ENCODE measurements around the gene NKD2.

DNA sequence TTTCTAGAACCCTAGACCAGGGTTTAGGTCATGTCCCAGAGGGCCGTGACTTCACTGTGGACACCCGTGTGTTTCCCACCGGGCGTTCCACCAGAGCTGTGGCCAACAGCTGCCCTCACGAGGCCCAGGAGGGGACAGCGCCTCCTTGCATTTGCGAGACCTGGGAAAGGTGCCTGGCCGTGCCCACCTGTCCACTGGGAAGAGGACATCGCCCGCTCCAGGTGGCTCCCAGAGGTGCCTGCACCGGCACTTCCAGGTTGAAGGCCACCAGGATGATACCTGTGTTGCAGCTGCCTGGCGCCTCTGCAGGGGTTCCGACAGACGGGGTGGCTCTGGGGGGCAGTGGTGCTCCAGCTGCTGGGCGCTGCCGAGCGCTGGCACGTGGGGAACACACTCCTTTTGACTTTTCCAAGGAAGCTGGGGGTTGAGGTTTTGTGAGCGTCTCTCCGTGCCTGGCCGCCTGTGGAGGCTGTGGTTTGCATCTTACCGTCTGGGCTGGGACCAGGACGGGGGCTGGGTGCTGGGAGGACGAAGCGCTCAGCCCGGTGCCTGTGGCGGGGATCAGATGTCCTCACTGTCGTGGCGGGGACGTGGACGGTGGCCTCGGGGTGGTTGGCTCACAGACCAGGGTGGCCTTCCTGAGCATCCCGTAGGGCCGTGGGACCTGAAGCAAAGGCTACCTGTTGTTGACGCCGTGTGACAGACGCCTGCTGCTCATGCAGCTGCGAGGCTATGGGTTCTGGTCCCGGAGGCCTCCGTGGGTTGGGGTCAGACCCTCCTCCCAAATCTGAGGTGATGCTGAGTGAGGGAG lies 19.2 kb downstream of the NKD2 start:
- TF ChIP-seq, protein P1, sequence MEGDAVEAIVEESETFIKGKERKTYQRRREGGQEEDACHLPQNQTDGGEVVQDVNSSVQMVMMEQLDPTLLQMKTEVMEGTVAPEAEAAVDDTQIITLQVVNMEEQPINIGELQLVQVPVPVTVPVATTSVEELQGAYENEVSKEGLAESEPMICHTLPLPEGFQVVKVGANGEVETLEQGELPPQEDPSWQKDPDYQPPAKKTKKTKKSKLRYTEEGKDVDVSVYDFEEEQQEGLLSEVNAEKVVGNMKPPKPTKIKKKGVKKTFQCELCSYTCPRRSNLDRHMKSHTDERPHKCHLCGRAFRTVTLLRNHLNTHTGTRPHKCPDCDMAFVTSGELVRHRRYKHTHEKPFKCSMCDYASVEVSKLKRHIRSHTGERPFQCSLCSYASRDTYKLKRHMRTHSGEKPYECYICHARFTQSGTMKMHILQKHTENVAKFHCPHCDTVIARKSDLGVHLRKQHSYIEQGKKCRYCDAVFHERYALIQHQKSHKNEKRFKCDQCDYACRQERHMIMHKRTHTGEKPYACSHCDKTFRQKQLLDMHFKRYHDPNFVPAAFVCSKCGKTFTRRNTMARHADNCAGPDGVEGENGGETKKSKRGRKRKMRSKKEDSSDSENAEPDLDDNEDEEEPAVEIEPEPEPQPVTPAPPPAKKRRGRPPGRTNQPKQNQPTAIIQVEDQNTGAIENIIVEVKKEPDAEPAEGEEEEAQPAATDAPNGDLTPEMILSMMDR (conservative IDR thresholded peaks at IDR 0.05; ENCODE audit: low read length) = no peak
- no peak for TF ChIP-seq EZH2phosphoT487 (IDR thresholded peaks at IDR 0.05; ENCODE audit: borderline replicate concordance, low read depth, low read length)

Data from OCI-LY7 (cell line).